Endothelial cell of umbilical vein (primary cell): ENCODE data around the gene TECPR2. TPM values are rescaled to one million over a fixed set of nuclear protein-coding genes. Genes with fewer than 3 reads are reported as not detected.

Source experiments
- BruUV-seq: library from RNA; stranded (reverse); fragments of 400-500 nt; replicated peaks from 2 replicates; lab custom pipeline; 2021; lab: Mats Ljungman, UMichigan
- CTCF ChIA-PET: fragments of 300-600, 350-600 bp; sonication (Branson Sonifier 250); formaldehyde crosslinking; loops from one replicate; lab custom pipeline; 2021; ENCODE audit warnings: antibody characterized with exemption, inconsistent platforms; lab: Charles Lee
- POLR2A ChIA-PET: fragments of 300-600, 350-600 bp; sonication (Branson Sonifier 250); formaldehyde crosslinking; loops from one replicate; lab custom pipeline; 2021; ENCODE audit warnings: antibody characterized with exemption, inconsistent platforms; lab: Charles Lee
- DNase-seq: peaks from one replicate; pipeline ENCODE4 v3.0.0-alpha.2; 2011; ENCODE audit warnings: low read depth, low spot score
- FAIRE-seq: peaks from 2 replicates; lab custom pipeline; 2011; peaks lifted over from hg19 to GRCh38; lab: Jason Lieb, UNC
- H2AFZ ChIP-seq: 2 replicates; pipeline ENCODE4 v1.6.0; 2012; ENCODE audit warnings: low read depth, low read length, control low read depth, inconsistent platforms
- H3K27ac ChIP-seq: 2 replicates; pipeline ENCODE4 v1.5.1; 2011; ENCODE audit warnings: low read depth, mild to moderate bottlenecking, control low read depth, low read length, moderate library complexity; ENCODE audit not compliant: insufficient read depth
- H3K27me3 ChIP-seq, 2 experiments: 2 replicates each; pipeline versions ENCODE4 v1.6.0 to v1.6.1; 2011; ENCODE audit warnings: low read length in 2 of 2, mixed read lengths in 1 of 2; ENCODE audit not compliant: control insufficient read depth in 2 of 2, insufficient read depth in 2 of 2
- H3K36me3 ChIP-seq, 2 experiments: 2 replicates in 1 of 2; 3 replicates in 1 of 2; pipeline ENCODE4 v1.5.1; 2011; ENCODE audit warnings: low read length in 2 of 2, mild to moderate bottlenecking in 1 of 2, moderate library complexity in 1 of 2; ENCODE audit not compliant: control insufficient read depth in 2 of 2, insufficient read depth in 2 of 2; ENCODE audit errors: extremely low read depth in 1 of 2
- H3K4me1 ChIP-seq: 3 replicates; pipeline ENCODE4 v1.5.1; 2011; ENCODE audit warnings: mild to moderate bottlenecking, low read length; ENCODE audit not compliant: control insufficient read depth, insufficient read depth; ENCODE audit errors: extremely low read depth
- H3K4me2 ChIP-seq: 2 replicates; pipeline ENCODE4 v1.6.1; 2011; ENCODE audit warnings: low read length, control low read depth, mixed read lengths; ENCODE audit not compliant: insufficient read depth
- H3K4me3 ChIP-seq, 3 experiments: fragments of 200-600 bp in 1 of 3; sonication (generic), shearing (Covaris generic) in 1 of 3; replicated peaks in 1 of 3; 2 replicates each; pipeline ENCODE4 v1.5.1; 2011 to 2016; ENCODE audit warnings: control low read depth in 3 of 3, low read length in 3 of 3, mild to moderate bottlenecking in 2 of 3, inconsistent platforms in 1 of 3, low read depth in 1 of 3, moderate library complexity in 1 of 3; ENCODE audit not compliant: insufficient read depth in 1 of 3
- H3K79me2 ChIP-seq: 2 replicates; pipeline ENCODE4 v1.6.0; 2012; ENCODE audit warnings: low read length, inconsistent platforms; ENCODE audit not compliant: control insufficient read depth, insufficient read depth
- H3K9ac ChIP-seq: replicated peaks from 2 replicates; pipeline ENCODE3; 2011; ENCODE audit warnings: low read length, control low read depth; ENCODE audit not compliant: insufficient read depth; ENCODE audit errors: extremely low read depth
- H3K9me1 ChIP-seq: replicated peaks from 3 replicates; pipeline ENCODE4 v1.6.0; 2011; ENCODE audit warnings: mild to moderate bottlenecking, low read length; ENCODE audit not compliant: control insufficient read depth, insufficient read depth; ENCODE audit errors: extremely low read depth
- H3K9me3 ChIP-seq: replicated peaks from 2 replicates; pipeline ENCODE4 v1.5.1; 2012; ENCODE audit warnings: low read length, inconsistent platforms; ENCODE audit not compliant: control insufficient read depth, insufficient read depth
- H4K20me1 ChIP-seq: replicated peaks from 2 replicates; pipeline ENCODE3; 2011; ENCODE audit warnings: mild to moderate bottlenecking, low read length; ENCODE audit not compliant: control insufficient read depth, insufficient read depth; ENCODE audit errors: extremely low read depth
- CTCF ChIP-seq, 2 donors: IDR thresholded peaks; 1 replicate in 1 of 2; 2 replicates in 1 of 2; pipeline ENCODE4 v1.5.1; 2011; ENCODE audit warnings: low read length in 2 of 2, mild to moderate bottlenecking in 2 of 2, moderate library complexity in 2 of 2, control low read depth in 1 of 2, inconsistent platforms in 1 of 2, low read depth in 1 of 2; ENCODE audit not compliant: insufficient read depth in 1 of 2; ENCODE audit errors: extremely low read depth in 1 of 2
- FOS ChIP-seq: IDR thresholded peaks from 2 replicates; pipeline ENCODE4 v1.6.1; 2011; ENCODE audit warnings: mild to moderate bottlenecking, low read length, moderate library complexity, borderline replicate concordance; ENCODE audit not compliant: insufficient read depth
- JUN ChIP-seq: IDR thresholded peaks from 2 replicates; pipeline ENCODE4 v1.6.1; 2011; ENCODE audit warnings: borderline replicate concordance, low read depth; ENCODE audit not compliant: insufficient read length, insufficient read depth
- MAX ChIP-seq: IDR thresholded peaks from 2 replicates; pipeline ENCODE4 v1.6.1; 2011; ENCODE audit not compliant: insufficient read depth, insufficient read length
- POLR2AphosphoS5 ChIP-seq: IDR thresholded peaks from 2 replicates; pipeline ENCODE4 v1.6.1; 2012; ENCODE audit warnings: low read depth, mild to moderate bottlenecking, control low read depth, low read length, moderate library complexity; ENCODE audit not compliant: insufficient read depth
- dilution Hi-C: fragments of 300-500 bp; cut with MboI; formaldehyde crosslinking; loops from one replicate; pipeline ENCODE4 v1.15.0; 2019; ENCODE audit warnings: low sequenced_read_pairs; ENCODE audit not compliant: extremely low pct_ligation_motif_present
- intact Hi-C: fragments of 100-400 bp; cut with micrococcal nuclease; formaldehyde crosslinking; loops from one replicate; pipeline ENCODE4 v1.10.0; 2022
- polyA plus RNA-seq, 4 experiments: library from polyadenylated mRNA; depleted of rRNA in 3 of 4; stranded (reverse) in 3 of 4; unstranded in 1 of 4; fragments of >200 nt; gene quantifications; 2 replicates each; pipeline versions ENCODE4 v1.2.1 to v1.2.3, GENCODE V29; 2011 to 2012; ENCODE audit warnings: missing spikeins in 1 of 4
- total RNA-seq: library from RNA; stranded (reverse); gene quantifications from 2 replicates; pipeline ENCODE4 v1.2.3, GENCODE V29; 2021

Gene TECPR2
- total and polyA plus RNA-seq, 2 donors (not counting 3 experiments of a cell fraction or from before 2014, with no cell fraction given), result 8.9 to 21.5 TPM

GRCh38 chr14:102511538-102511937 lies 148.8 kb downstream of the TECPR2 start:
- no peak for DNase-seq
- no peak overlapping the region for H3K9ac ChIP-seq
- peaks cover 3% of the 10 kb centered on the region for H3K79me2 ChIP-seq
- ChIA-PET CTCF (interaction anchor here (1.1 kb wide), 1 partner anchor 73 kb away, joined by 3 read pairs; no protein-coding TSS in a partner anchor), POLR2A (no interaction called here)
- no peaks in the 10 kb centered on the region for H3K27me3 ChIP-seq
- H3K9me1 ChIP-seq, result no peaks in the 10 kb centered on the region
- intact Hi-C loops, result loop anchor here (10.0 kb wide), 1 partner anchor 277 kb away; no protein-coding TSS in a partner anchor
- H3K36me3 ChIP-seq, result no peaks in the 10 kb centered on the region
- no peak overlapping the region for H3K4me2 ChIP-seq
- TF ChIP-seq JUN, result no peak
- no peak for TF ChIP-seq POLR2AphosphoS5
- TF ChIP-seq CTCF (IDR thresholded peaks at IDR 0.05; ENCODE audit: extremely low read depth in 1 of 2, insufficient read depth in 1 of 2, low read depth in 1 of 2, low read length in 2 of 2), result no peak
- TF ChIP-seq MAX, result no peak
- TF ChIP-seq FOS, result no peak
- H3K4me3 ChIP-seq, result no peak overlapping the region
- no peak for FAIRE-seq
- H2AFZ ChIP-seq, result no peak overlapping the region
- no peak overlapping the region for H3K27ac ChIP-seq
- H3K4me1 ChIP-seq, result peaks cover 6% of the 10 kb centered on the region
- dilution Hi-C loops, result no loop called here
- no peaks in the 10 kb centered on the region for H4K20me1 ChIP-seq
- H3K9me3 ChIP-seq, result no peaks in the 10 kb centered on the region
- BruUV-seq, result no TSS peak
